Prostate gland (tissue), 2 donors: ENCODE results near the gene FURIN.

ENCODE experiments used
- CTCF ChIP-seq, 4 experiments: fragments of 200-600 bp in 2 of 4; fragments of 450-650 bp in 2 of 4; sonication (generic) in 2 of 4; IDR thresholded peaks; 1 replicate in 3 of 4; 2 replicates in 1 of 4; pipeline ENCODE4 v1.5.1; 2016 to 2019; ENCODE audit warnings: antibody characterized with exemption in 4 of 4, mild to moderate bottlenecking in 2 of 4, moderate library complexity in 2 of 4
- POLR2A ChIP-seq: fragments of 450-650 bp; IDR thresholded peaks from one replicate; pipeline ENCODE4 v1.6.1; 2016; ENCODE audit warnings: antibody characterized with exemption, mild to moderate bottlenecking
- POLR2AphosphoS5 ChIP-seq: sonication (generic); formaldehyde crosslinking; IDR thresholded peaks from one replicate; pipeline ENCODE4 v1.6.1; 2017; ENCODE audit warnings: antibody characterized with exemption

GRCh38 chr15:90829942-90830440 is 38.4 kb upstream of the FURIN start:
- TF ChIP-seq CTCF (IDR thresholded peaks at IDR 0.05) (no peak), POLR2AphosphoS5 (peak; percentile 84), POLR2A (no peak)
